Stimulated activated naive CD4-positive, alpha-beta T cell (primary cell): Measurements from ENCODE around the gene DEPP1.

Experiments used
- DNase-seq, 6 experiments: peaks; one replicate each; lab custom pipeline; 2025; lab: John Stamatoyannopoulos, UW

The DEPP1 gene

DNA sequence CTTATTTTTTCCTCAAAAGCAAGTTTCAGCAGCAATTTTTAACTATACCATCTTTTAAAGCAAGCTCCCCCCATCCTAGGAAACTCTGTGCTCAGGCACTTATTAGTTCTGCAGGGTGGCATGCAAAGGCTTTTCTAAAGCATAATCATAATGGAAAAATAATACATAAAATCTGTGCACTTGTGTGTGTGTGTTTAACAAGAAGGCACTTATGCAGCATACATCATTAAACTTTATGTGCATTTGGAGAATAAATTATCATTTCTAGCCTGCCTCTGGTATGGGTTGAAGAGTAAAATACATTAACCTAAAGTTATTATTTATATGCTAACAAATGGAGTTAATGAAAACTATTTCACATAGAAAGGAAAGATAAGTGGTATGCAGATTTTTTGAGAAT lies 24.6 kb downstream of the DEPP1 start:
- DNase-seq: no peak

- no peak for DNase-seq
Observed at GRCh38 chr10:44952779-44953231, 25.8 kb downstream of the DEPP1 start.

- DNase-seq: no peak
Observed at GRCh38 chr10:44951576-44952226, 26.9 kb downstream of the DEPP1 start.

- no peak for DNase-seq
Observed at GRCh38 chr10:44950326-44951225, 28.0 kb downstream of the DEPP1 start.

DNA sequence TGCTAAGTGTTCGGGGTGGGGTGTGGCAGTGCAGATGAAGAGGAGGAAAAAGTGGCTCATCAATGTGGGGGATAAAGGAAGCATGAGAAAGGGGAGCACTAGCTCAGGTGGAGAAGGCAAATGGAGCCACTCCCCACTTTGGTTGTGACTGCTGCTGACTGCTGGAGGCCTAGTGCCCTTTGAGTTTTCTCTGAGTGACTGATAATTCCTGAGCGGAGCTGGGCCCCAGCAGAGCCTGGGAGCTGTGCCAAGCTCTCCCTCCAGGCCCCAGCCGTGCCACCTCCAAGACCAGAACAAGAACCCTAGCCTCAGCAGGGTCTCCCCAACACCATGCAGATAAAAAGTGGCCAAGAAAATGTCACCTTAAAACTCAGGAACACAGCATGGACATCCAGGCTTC lies 28.7 kb downstream of the DEPP1 start:
- no peak for DNase-seq

GRCh38 chr10:44949127-44949802 lies 29.3 kb downstream of the DEPP1 start:
- no peak for DNase-seq

- DNase-seq: no peak
Observed at GRCh38 chr10:44948642-44949041, 30.0 kb downstream of the DEPP1 start.

- no peak for DNase-seq
Observed at GRCh38 chr10:44947371-44948152, 31.0 kb downstream of the DEPP1 start.

DNA sequence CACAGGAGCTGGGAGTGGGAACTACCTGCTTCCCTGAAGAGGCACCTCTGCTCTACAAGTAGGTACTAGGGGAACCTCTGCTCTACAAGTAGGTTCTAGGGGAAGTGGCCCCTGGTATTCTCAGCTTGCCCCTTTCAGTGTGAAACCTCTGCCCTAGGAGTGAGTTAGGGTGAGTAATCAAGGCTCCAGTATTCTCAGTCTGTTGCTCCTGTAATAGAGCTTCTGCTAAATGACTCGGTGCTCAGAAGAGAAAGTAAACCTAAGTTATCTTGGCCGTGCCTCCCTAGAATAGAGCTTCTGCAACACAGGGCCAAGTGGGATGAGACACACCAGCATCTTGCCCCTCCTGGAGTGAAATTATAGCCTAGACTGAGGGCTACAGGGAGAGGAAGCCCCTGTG lies 32.4 kb downstream of the DEPP1 start:
- no peak for DNase-seq

DNA sequence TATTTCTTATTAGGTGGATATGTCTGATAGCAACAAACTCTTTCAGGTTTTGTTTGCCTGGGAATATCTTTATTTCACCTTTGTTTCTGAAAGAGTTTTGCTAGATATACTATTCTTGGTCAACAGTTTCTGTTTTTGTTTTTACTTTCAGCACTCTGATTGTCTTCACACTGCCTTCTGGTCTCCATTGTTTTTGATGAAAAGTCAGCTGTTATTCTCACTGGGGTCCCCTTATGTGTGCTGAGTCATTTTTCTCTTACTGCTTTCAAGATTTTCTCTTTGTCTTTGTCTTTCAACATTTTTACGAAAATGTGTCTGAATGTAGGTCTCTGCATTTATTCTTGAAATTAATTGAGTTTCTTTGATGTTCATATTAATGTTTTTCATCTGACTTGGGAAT lies 34.3 kb downstream of the DEPP1 start:
- no peak for DNase-seq

- no peak for DNase-seq
Observed at GRCh38 chr10:44939691-44940401, 38.8 kb downstream of the DEPP1 start.

DNA sequence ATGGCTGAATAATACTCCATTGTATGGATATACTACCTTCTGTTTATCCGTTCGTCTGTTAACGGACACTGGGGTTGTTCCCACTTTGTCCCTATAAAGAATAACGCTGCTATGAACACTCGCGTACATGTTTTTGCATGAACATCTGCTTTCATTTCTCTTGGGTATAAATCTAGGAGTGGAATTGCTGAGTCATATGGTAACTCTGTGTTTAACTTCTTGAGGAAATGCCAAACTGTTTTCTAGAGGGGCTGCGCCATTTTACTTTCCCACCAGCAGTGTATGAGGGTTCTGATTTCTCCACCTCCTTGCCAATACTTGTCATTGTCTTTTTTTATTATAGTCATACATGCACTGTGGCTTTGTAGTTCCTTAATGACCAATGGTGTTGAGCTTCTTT lies 39.7 kb downstream of the DEPP1 start:
- DNase-seq: no peak

DNA sequence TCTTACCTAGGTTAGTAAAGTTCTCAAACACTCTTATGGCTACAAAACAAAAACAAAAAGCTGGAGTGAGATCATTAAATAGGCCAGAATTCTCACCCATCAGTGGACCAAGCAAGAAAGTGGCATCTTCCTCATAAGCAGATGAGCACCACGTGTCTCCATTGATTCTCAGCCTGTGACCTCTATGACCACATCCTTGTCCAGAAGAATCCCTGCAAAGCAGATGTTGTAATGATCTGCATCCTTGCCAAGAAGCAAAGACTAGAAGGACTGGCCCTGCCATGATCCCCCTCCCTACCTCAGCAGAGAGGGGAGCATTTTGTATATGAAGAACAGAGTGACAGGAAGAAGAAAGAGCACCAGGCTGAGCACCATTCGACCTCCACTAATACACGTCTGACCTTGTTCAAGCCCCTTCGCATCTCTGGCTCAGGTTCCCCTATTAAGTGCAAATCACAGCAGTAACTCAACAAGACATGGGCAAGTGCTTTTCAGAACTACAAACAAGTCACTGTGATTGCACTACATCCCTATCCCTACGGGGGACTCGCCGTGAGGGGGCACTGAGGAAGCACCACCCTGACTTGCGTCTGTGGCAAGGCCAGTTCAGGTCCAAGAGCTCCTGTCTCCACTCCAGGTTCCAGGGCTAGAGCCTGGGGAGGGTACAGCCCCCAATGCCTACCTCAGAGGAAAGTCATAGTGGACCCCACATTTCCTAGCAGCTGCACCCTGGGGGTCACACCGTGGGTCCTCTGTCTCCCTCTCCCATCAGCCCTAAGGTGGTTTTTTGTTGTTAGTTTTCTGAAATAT lies 41.2 kb downstream of the DEPP1 start:
- no peak for DNase-seq

GRCh38 chr10:44936314-44936975 lies 42.2 kb downstream of the DEPP1 start:
- no peak for DNase-seq

DNA sequence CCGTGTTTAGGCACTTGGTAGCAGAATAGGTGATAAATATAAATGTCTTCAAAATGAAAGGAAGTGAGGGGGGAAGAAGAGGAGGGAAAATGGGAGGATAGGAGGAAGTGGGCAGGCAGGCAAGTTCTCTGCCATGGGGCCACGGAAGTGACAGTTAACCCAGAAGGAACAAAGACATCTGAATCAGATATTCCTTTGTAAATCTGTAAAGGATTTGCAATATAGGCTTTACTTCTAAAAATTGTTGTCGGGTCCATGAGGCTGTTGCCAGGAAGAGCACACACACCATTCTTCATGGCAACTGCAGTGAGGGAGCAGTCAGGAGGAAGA lies 42.7 kb downstream of the DEPP1 start:
- no peak for DNase-seq

DNA sequence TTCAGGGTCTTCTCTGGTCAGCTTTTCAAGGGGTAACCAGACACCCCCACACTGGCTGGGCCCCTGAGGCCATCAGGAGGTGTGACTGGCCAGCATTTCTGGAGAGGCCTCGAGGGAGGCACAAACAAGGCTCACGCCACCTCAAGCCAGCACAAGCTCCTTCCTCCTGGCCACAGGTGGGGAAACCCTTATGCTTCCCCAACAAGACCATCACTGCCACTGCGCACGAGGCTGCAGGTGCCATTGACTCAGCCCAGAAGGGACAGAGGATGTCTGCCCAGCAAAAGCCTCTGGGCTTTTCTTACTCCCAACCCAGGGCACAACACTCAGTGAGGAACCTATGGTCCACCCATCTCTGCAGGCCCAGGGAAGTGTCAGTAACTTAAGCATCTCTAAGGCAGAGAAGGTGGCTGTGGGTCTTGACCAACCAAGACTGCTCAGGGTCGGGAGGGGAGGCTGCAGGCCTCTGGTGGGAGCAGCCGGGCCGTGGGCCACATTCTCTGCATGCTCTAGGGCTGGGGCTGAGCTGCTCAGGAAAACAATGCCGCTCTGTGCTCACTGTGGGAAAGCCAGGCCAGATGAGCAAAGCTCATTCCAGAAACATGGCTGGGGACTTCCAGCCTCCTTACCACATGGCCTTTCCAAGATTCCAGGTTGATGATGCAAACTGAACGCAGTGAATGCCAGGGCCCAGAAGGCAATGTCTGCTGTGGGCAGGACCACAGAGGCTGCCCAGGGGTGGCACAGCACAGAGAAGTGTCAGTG lies 43.2 kb downstream of the DEPP1 start:
- no peak for DNase-seq

DNA sequence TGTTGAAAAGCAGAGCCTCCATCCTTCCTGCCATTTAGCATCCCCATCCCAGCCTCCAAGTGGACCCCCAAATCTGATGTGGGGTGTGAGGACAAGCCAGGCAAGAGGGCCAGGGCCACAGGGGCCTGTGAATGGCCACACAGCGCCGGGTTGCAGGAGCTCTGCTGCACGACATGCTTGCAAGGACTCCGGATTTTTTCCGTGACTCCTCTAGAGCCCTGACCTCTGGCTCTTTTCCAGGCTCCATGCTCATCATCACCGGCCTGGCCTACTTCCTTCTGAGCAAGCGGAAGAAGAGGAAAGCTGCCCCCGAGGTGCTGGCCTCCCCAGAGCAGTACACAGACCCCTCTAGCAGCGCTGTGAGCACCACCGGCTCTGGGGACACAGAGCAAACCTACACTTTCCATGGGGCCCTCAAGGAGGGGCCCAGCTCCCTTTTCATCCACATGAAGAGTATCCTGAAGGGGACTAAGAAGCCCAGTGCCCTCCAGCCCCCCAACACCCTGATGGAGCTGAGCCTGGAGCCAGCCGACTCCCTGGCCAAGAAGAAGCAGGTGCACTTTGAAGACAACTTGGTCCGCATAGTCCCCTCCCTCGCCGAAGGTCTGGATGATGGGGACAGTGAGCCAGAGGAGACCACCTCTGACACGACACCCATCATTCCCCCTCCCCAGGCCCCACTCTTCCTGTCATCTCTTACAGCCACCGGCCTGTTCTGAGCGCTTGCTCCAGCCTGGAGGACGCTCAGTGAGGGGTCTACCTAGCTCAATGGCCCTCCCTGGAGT lies 44.0 kb downstream of the DEPP1 start:
- no peak for DNase-seq
